Nucleus accumbens (tissue), 56 donors: ENCODE measurements around the gene NOC4L.
"Not testable (repeated sequence)": the region's sequence is repeated elsewhere in the genome, so short reads cannot be mapped to it uniquely, and the experiment has no call there.

Source experiments
- DNase-seq, 56 donors: peaks; one replicate each; lab custom pipeline; 2025; lab: John Stamatoyannopoulos, UW

NOC4L gene

DNA sequence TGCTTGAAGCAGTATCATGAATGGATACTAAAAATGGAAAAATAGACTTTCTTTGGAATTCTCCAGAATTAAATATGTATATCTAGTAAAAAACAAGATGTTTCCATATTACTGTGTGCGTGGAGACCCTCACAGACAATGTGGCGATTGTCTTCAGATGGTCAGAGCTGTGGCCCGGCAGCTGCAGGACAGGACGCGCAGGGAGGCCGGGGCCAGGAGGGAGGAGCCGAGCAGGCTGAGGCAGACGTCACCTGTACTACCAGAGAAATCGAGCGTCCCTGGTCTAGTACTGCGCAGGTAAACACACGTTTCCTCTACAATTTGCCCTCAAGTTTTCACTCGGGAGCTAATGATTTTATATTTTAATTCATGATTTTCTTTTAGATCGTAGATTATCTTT is 23.0 kb upstream of the NOC4L start:
- no peak for DNase-seq

DNA sequence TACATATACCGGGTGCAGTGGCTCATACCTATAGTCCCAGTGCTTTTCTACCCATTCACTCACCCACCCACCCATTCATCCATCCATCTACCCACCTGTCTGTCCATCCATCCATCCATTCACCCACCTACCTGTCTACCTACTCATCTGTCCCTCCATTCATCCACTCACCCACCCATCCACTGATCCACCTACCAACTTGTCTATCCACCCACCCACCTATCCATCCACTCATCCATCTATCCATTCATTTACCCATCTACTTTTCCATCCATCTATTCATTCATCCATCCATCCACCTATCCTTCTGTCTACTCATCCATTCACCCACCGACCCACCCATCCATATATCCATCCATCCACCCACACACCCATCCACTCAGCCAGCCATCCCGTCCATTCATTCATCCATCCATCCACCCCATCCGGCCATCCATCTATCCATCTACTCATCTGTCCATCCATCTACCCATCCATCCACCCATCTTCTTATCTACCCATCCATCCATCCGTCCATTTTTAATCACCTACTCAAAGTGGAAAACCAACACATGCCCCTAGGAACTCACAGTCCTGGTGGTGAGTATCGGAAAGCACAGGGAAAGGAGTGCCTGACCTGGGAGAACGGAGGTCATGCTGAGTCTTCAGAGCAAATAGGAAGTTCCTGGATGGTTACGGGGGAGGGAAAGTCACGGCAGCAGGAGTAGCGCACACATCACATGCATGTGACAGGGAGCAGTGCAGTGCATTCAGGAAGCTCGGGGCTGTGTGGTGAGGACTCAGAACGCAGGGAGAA is 20.1 kb upstream of the NOC4L start:
- DNase-seq, result no peak

- no peak for DNase-seq
These were observed 19.4 kb upstream of the NOC4L start for GRCh38 chr12:132124766-132125425.

GRCh38 chr12:132125736-132126135 is 18.5 kb upstream of the NOC4L start:
- DNase-seq, result no peak

GRCh38 chr12:132127041-132127440 is 17.2 kb upstream of the NOC4L start:
- no peak for DNase-seq

DNA sequence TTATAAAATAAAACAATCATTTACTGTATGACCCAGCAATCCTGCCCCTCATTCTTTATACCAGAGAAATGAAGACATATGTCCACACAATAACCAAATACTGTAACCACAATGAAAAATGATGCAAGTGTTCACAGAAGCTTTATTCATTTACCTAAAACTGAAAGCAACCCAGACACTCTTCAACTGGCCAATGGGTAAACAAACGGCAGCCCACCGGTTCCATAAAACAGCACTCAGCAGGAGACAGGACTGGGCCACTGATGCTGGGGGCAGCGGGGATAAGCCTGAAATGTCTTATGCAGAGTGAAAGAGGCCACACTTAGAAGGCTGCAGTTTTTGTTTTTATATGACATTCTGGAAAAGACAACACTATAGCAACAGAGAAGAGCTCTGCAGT is 15.2 kb upstream of the NOC4L start:
- no peak for DNase-seq

DNA sequence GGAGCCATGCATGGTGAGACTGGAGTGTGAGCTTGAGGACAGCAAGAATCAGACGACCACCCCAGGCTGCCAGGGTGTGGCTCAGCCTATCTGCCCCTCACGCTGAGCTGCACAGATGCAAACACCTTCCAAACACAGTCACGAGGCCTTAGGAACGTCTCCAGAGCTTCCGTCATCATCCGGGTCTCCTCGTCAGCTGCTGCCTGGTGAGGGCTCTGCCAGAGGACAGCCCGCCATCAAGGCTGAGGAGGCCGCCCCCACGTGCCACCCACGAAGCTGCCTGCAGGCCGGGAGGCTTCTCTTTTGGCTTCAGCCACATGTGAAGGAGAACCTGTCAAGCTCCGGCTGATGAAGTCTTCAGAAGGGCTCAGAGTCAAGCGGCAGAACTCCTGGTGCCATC is 13.6 kb upstream of the NOC4L start:
- DNase-seq, result peak in 1 of 56 donors; percentile 5

GRCh38 chr12:132131229-132131628 is 13.0 kb upstream of the NOC4L start:
- DNase-seq, result no peak

DNA sequence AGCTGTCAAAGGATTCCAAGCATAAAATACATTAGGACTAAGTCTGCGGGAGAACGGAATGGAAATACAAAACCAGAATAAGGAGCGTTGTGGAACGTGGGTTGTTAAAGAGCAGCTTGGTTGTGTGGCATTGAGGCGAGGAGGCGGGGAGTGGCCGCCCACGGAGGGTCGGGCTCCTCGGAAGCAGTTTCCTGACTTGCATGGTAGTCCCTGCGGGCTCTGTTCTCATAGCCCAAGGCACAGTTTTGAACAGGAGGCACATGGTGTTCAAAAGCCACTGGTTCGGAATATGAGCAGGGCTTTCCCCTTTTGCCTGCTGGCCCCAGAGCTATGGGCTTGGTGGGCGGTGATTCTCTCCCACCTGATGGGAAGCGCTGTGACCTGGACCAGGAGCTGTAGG is 12.3 kb upstream of the NOC4L start:
- peak in 11 of 56 donors; percentile 5 to 50 (median 25) for DNase-seq

DNA sequence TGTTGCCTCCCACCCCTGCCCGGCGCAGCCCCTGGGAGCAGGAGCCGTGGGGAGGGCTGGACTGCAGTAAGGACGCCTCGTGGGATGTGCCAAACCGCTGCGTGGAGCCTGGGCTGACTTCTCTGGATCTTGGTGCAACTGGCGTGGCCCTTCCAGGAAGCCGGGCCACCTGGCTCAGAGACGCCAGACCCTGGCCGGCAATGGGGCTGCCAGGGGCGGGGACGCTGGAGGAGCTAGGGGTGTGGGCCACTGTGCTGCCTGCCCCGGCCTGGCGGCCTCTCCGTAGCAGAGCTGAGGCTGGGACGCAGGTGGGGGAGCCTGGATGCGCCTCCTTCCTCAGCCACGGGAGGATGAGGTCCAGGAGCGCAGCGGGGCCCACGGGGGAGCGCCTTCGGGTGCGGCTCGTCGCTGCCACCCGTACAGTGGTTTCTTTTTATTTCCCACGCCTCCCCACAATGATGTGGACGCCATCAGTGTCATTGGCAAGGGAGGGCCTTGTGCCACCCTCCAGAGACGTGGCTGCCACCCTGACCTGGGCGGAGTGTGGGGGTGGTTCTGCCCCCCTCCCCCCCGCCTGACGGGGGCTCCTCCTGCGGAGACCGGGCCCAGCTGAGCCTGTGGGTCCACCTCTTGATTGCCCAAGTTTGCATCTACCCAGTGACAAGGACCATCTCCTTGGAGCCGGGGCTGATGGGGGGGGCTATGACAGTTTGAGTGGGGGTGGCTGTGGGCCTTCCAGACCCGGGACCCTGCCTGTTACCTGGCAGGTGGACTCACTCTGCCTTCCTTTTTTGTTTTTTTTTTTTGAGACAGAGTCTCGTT is 11.4 kb upstream of the NOC4L start:
- no peak for DNase-seq

DNA sequence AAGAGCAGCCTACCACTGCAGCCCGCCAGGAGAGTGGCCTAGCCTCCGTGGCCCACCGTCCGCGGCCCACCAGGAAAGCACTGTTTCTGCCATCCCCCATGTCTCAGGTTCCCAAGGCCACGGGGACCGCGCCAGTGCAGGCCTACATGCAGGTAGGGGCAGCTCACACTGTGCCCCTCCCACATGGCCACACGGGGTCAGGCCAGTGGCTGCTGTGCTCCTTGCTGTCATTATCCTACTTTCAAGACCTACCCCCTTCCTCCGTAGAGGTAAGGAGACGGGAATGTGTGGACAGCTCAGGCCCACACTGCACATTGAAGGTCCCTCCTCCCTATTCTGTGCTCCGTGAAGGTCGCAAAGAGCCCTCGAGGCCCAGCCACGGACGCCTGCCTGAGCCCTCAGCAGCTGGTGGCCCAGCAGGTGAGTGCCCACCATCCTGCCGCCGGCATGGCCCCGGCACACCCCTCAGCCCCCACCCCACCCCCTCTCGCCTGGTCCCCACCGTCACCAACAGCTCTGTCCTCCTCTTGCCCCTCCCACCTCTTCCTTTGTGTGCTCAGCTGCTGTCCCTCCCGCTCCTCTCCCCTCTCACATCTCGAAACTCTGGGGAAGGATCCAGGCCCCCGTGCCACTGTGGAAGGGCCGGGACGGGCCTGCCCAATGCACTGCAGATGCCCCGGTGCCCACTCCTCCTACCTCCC is 10.2 kb upstream of the NOC4L start:
- DNase-seq, result no peak

DNA sequence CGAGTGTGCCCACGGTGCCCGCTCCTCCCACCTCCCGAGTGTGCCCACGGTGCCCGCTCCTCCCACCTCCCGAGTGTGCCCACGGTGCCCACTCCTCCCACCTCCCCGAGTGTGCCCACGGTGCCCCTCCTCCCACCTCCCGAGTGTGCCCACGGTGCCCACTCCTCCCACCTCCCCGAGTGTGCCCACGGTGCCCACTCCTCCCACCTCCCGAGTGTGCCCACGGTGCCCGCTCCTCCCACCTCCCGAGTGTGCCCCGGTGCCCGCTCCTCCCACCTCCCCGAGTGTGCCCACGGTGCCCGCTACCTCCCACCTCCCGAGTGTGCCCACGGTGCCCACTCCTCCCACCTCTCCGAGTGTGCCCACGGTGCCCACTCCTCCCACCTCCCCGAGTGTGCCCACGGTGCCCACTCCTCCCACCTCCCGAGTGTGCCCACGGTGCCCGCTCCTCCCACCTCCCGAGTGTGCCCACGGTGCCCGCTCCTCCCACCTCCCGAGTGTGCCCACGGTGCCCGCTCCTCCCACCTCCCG is 9.5 kb upstream of the NOC4L start:
- DNase-seq, result not testable (repeated sequence)

DNA sequence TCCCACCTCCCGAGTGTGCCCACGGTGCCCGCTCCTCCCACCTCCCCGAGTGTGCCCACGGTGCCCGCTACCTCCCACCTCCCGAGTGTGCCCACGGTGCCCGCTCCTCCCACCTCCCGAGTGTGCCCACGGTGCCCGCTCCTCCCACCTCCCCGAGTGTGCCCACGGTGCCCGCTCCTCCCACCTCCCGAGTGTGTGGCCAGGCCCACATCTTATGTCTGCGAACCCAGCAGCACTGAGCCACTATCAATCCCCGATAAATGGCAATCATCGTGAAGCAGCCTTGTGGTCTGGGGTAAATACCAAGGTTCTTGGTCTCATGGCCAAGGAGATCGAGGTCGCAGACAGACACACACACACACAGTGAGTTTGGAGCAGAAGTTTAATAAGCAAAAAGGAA is 8.0 kb upstream of the NOC4L start:
- not testable (repeated sequence) for DNase-seq

- DNase-seq, result no peak
These were observed 6.7 kb upstream of the NOC4L start for GRCh38 chr12:132137483-132138125.

GRCh38 chr12:132138941-132139871 is 5.1 kb upstream of the NOC4L start:
- DNase-seq, result no peak

GRCh38 chr12:132139912-132140311 is 4.3 kb upstream of the NOC4L start:
- DNase-seq, result no peak

DNA sequence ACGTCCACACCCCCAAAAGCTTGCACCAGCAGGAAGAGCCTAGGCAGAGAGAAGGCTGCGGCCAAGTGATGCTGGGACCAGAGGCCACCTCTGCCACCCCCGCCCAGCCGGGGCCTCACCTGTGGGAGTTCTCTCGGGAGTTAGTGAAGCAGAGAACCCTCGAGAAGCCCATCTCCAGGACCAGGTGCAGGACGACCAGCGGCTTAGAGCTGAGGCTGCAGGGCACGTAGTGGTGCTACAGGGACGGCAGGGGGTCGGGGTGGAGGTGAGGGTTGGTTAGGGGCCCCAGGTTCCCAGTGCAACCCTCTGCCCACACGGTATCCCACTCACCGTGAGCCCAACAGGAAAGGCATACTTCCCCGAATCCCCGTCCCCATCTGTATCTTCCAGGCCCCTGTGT is 3.8 kb upstream of the NOC4L start:
- no peak for DNase-seq

GRCh38 chr12:132140918-132141841 is 3.1 kb upstream of the NOC4L start:
- DNase-seq, result no peak
